ENCODE data around the gene GTF2H4. TPM values are rescaled to one million over a fixed set of nuclear protein-coding genes. Genes with fewer than 3 reads are reported as not detected.

Gene GTF2H4
- total and polyA plus RNA-seq, 8 donors = 9.4 to 45.8 (median 16.5) TPM

GRCh38 chr6:30915591-30915946 is 7.6 kb downstream of the GTF2H4 start:
- 17 to 20% methylated on average over 5 of the region's 5 CpGs for WGBS, 2 donors
- Histone ChIP-seq H3K27ac (peak overlapping the region in 2 of 4 donors; percentile 85 to 94), H3K27me3 (no peaks in the 10 kb centered on the region), H3K4me3 (peak overlapping the region in 1 of 4 donors; percentile 53), H3K9me3 (no peaks in the 10 kb centered on the region), H3K36me3 (peaks cover 0 to 35% (median 10%) of the 10 kb centered on the region in 3 donors), H3K4me1 (peaks cover 0 to 17% (median 12%) of the 10 kb centered on the region in 3 donors)
- ATAC-seq = peak in 3 of 4 donors; percentile 41 to 63 (median 62)
- DNase-seq = peak in 2 of 6 donors; percentile 40 to 44
- FAIRE-seq = no peak
- peak in 3 of 4 donors; percentile 34 to 44 (median 36) for TF ChIP-seq CTCF (IDR thresholded peaks at IDR 0.05)
- intact Hi-C loops (cut with DNase I) = loop anchor here in 2 of 3 donors (5.0 to 10.0 kb wide), 3 partner anchors 81 to 167 kb away; no protein-coding TSS in a partner anchor

DNA sequence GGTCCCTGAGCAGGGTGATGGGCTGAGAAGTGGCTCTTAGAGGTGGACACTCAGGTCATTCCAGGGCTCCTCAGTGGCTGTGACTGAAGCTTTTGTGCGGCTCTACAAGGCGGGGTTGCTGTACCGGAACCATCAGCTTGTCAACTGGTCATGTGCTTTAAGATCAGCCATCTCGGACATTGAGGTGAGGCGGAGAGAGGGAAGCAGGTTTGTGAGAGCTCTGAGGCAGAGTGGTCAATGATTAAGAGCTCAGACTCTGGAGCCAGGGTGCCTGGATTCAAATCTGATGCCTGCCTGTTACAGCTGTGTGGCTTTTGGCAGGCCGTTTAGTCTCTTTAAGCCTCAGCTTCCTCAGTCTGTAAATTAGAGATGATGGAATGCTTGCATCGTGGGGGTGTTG is 9.0 kb downstream of the GTF2H4 start:
- Histone ChIP-seq H3K9me3 (no peaks in the 10 kb centered on the region), H3K27me3 (no peaks in the 10 kb centered on the region), H3K27ac (no peak overlapping the region), H3K4me3 (no peak overlapping the region), H3K36me3 (peaks cover 0 to 45% (median 5%) of the 10 kb centered on the region in 3 donors), H3K4me1 (peaks cover 0 to 17% (median 12%) of the 10 kb centered on the region in 3 donors)
- TF ChIP-seq CTCF (IDR thresholded peaks at IDR 0.05) = no peak
- intact Hi-C loops (cut with DNase I) = loop anchor here in 2 of 3 donors (5.0 to 10.0 kb wide), 3 partner anchors 82 to 165 kb away; no protein-coding TSS in a partner anchor
- no peak for ATAC-seq
- no peak for DNase-seq
- FAIRE-seq = no peak
- 87 to 91% methylated on average over 7 of the region's 7 CpGs for WGBS, 2 donors

GRCh38 chr6:30917487-30917886 is 9.5 kb downstream of the GTF2H4 start:
- no peak for FAIRE-seq

DNA sequence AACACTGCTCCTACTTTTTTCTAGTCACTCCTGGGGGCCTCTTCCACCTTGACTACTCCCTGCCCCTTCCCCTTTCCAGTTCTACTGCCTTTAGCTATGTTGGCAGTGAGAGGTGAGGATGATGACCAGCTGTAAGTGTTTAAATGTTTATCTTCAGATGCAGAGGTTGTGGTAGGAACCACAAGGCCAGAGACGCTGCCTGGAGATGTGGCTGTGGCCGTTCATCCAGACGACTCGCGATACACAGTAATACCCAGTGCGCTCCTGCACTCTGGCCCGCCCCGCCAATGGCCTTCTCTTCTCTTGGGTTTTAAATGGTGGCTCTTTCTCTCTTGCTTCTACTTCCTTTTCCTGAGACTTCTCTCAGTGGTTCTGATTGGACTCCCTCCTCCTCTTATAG is 10.7 kb downstream of the GTF2H4 start:
- intact Hi-C loops (cut with DNase I) = loop anchor here in 2 of 3 donors (5.0 to 10.0 kb wide), 3 partner anchors 84 to 164 kb away; no protein-coding TSS in a partner anchor

More at GRCh38 chr6:30917487-30917886, 9.5 kb downstream of the GTF2H4 start:
- no peak for TF ChIP-seq CTCF (IDR thresholded peaks at IDR 0.05)
- H3K9me3 ChIP-seq = no peaks in the 10 kb centered on the region
- no peak overlapping the region for H3K27ac ChIP-seq
- H3K27me3 ChIP-seq = no peaks in the 10 kb centered on the region
- 82 to 88% methylated on average over 8 of the region's 8 CpGs for WGBS, 2 donors
- ATAC-seq (no peak), DNase-seq (no peak)
- peaks cover 0 to 17% (median 12%) of the 10 kb centered on the region in 3 donors for H3K4me1 ChIP-seq
- intact Hi-C loops (cut with DNase I) = loop anchor here in 2 of 3 donors (5.0 to 10.0 kb wide), 3 partner anchors 83 to 165 kb away; no protein-coding TSS in a partner anchor
- peaks cover 0 to 49% (median 5%) of the 10 kb centered on the region in 3 donors for H3K36me3 ChIP-seq
- no peak overlapping the region for H3K4me3 ChIP-seq

More for the DNA sequence above, 10.7 kb downstream of the GTF2H4 start:
- TF ChIP-seq CTCF (IDR thresholded peaks at IDR 0.05) = no peak
- ATAC-seq = no peak
- no peaks in the 10 kb centered on the region for H3K27me3 ChIP-seq
- H3K4me1 ChIP-seq = peaks cover 0 to 10% (median 7%) of the 10 kb centered on the region in 3 donors
- H3K9me3 ChIP-seq = no peaks in the 10 kb centered on the region
- no peak for DNase-seq
- 88 to 97% methylated on average over 8 of the region's 8 CpGs for WGBS, 2 donors
- peaks cover 0 to 61% (median 5%) of the 10 kb centered on the region in 3 donors for H3K36me3 ChIP-seq
- H3K27ac ChIP-seq = no peak overlapping the region
- no peak overlapping the region for H3K4me3 ChIP-seq
- no peak for FAIRE-seq

Measured in pancreas (tissue), 10 donors.